Activated T-cell treated with anti-CD3 and anti-CD28 coated beads for 48 hours (primary cell): ENCODE data around the gene SULF2.

Source experiments
- DNase-seq: peaks from one replicate; pipeline ENCODE4 v3.0.0-alpha.2; 2020; ENCODE audit warnings: low read depth

SULF2 gene

GRCh38 chr20:47682028-47682783 is 103.1 kb downstream of the SULF2 start:
- no peak for DNase-seq

DNA sequence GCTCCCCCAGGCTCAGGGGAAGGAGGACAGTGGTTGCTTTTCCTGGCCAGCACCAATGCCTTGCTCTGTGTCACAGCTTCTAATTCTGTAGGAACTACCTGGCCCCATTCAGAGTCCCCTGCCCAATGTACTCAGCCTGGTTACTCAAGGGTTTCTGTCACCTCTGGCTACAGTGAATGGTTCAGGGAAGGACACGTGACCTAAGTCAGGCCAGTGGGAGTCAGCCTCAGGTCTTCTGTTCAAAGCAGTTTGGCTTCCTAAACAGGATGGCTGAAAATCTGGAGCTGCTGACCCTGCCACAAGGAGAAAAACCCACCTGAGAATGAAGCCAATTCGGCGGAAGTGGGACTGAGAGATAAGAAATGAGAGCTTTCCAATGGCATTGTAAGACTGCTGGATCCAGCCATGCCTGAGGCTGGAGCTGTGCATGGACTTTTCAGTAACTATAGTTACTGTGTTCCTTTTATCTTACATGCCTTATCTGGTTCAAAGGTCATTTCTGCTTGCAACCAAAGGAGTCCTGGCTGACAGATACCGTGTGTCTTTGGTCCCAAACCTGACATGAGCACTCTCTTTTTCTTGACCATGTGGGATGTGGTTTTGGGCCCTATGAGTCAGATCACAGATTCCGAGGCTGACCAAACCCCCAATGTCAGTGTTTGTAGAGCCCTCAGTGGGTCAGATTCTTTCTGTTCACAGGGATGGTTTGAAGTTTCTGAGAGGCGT is 104.3 kb downstream of the SULF2 start:
- no peak for DNase-seq

- DNase-seq: no peak
These were observed 105.8 kb downstream of the SULF2 start for GRCh38 chr20:47679462-47679861.

DNA sequence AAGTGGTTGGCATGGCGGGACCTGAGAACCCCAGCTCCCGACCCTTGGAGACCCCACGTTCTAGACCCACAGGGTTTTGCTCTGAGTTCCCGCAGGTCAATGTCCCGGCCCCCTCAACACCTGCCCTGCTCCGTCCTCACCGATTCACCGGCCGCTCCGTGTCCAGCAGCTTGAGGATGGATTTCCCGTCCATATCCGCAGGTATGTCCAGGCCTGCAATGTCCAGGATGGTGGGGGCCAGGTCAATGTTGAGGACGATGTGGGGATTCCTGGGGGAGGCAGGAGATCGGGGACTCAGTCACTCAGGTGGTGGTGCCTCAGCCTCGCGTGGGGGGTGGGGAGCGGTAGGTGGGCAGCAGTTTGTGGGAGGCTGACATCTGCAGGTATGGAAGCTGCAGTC is 106.7 kb downstream of the SULF2 start:
- DNase-seq: no peak

DNA sequence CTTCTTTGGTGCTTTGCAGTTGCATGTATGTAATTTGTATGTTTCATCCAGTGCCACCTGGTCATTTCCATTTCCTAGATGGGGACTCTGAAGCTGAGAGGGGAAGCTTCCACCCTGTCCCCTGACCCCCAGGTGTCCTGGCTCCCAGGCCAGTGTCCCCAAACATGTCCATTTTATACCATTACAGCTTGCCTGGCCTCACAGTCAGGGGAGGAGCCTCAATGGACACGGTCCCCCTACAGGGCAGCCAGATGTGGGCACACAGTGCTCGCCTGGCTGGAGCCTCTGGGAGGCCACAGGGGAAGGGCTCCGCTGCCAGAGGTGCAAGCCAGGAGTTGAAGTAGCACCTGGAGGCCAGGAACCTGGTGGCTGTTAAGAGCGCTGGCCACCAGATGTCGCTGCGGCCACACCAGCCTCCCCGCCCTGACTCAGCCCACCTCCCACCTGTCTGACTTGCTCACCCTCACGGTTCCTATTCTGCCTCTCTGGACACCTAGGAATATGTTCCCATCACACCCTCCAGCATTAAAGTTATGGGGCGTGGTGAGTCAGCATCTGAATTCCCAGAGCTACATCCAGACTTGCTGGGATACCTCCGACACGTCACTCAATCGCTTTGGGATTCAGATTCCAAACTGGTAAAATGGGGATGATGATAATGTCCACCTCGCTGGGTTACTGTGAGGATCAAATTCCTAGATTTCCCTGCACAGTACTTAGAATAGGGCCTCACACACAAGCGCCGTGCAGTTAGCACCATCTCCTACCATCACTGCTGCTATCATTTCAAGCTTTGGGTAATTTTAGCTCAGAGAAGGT is 107.4 kb downstream of the SULF2 start:
- DNase-seq: peak; percentile 68

GRCh38 chr20:47676912-47677634 is 108.2 kb downstream of the SULF2 start:
- DNase-seq: no peak

GRCh38 chr20:47676219-47676721 is 109.0 kb downstream of the SULF2 start:
- DNase-seq: no peak

DNA sequence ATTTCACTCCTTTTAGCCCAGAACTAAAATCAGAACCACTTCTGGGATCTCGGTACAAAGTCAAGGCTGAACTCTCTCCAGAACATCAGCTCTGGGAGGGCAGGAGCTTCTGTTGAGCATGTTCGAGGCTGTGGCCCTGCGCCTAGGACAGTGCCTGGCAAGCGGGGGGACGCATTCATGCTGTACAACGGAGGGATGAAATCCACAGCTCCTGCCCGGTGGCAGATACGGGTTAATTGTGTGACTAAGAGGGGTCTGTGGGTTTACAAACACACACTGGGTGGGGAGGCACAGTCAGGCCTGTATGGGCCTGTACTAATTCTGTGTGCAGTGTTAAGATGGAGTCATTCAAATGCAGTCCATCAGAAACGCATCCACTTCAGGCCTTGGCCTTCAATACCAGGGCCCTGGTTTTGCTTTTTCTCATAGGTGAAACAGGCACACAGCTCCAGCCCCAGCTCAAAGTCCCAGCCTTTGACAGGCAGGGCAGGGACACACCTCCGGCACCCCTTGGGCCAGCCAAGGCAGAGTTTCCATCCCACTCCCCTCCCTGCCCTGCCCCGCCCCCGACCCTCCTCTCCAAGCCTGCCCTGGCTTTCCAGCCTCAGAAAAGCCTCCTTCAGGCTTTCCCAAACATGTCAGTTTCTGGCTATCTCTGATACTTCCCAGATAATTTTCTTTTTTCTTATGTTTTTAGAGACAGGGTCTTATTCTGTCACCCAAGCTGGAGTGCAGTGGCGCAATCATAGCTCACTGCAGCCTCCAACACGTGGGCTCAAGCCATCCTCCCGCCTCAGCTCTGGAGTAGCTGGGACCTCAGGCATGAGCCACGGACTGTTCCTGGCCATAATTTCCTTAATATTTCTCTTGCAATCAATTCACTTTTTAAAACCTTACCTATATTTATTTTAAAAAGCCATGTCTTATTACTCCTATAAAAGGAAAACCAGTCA is 109.8 kb downstream of the SULF2 start:
- DNase-seq: no peak

GRCh38 chr20:47674686-47675085 is 110.6 kb downstream of the SULF2 start:
- DNase-seq: no peak

DNA sequence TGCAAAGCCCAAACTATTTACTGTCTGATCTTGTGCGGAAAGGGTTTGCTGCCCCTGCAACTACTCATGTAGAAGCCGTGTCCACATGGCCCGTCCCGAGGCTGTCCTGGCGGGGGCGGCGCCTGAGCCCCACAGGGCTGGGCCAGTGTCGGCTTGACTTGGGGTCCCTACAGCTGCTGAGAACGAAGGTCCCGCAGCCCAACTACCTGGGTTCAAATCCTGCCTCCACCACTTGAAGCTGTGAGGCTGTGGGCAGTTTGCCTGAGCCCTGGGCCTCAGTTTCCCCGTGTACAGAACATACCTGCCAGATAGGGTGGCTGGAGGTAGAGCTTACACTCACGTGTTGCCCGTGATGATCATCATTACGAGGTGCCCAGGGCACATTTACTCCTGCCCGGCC is 111.1 kb downstream of the SULF2 start:
- no peak for DNase-seq

DNA sequence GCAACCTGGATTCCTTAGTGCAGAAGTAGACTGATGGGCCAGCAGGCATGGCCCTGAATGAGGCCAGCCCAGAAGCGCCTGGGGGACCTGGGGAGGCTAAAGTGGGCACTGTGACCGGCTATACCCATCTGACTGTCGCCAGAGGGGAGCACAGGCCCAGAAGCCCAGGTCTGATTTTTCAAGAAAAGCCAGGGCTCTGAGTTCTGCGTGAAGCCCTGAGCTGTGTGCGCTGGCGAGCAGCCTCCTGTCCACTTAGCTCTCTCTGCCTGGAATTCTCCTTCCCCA is 111.7 kb downstream of the SULF2 start:
- DNase-seq: no peak

GRCh38 chr20:47672886-47673670 is 112.2 kb downstream of the SULF2 start:
- no peak for DNase-seq

GRCh38 chr20:47672166-47672565 is 113.1 kb downstream of the SULF2 start:
- DNase-seq: no peak

GRCh38 chr20:47670913-47671312 is 114.4 kb downstream of the SULF2 start:
- DNase-seq: no peak

- no peak for DNase-seq
These were observed 115.1 kb downstream of the SULF2 start for GRCh38 chr20:47669927-47670890.

DNA sequence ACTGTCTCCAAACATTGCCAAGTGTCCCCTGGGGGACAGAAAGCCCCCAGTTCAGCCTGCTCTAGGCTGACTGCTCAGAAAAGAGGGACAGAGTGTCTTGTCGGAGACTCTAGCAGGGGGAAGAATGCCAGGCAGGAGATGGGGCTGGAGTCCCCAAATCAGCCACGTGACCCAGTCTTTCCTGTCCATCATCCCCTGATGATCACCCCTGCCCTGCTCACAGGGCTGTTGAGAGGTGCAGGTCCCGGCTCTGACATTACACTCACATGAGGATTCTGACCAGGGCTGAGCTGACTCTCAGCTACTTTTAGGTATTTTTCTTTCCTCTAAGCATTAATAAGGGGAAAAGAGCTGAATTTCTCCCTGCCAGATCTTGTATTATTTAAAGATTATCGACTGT is 115.8 kb downstream of the SULF2 start:
- DNase-seq: no peak

DNA sequence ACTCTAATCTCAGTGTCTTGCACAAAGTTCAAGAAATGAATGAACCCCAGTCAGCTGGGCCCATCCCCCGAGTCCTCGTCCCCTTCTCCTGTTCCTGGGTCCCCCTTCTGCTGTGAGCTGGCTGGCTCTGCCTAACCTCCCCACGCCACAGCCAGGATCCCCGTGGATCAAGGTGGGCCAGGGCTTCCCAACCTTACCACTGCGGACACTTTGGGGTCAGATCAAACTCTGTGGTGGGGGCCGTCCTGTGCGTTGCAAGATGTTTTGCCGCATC is 116.2 kb downstream of the SULF2 start:
- DNase-seq: no peak

- no peak for DNase-seq
These were observed 116.7 kb downstream of the SULF2 start for GRCh38 chr20:47668313-47669151.
